ENCODE measurements around the gene SSU72. TPM values are rescaled to one million over a fixed set of nuclear protein-coding genes. Genes with fewer than 3 reads are reported as not detected.
A peak's percentile ranks its signal among the peaks of the same experiment; 100 is the strongest.

SSU72 gene
- total RNA-seq, 1 experiment from 2014 or later, result 145 TPM

GRCh38 chr1:1620433-1621139 lies 45.9 kb upstream of the SSU72 start:
- Histone ChIP-seq H3K4me3 (no peak overlapping the region), H3K9me2 (ENCODE audit: insufficient read depth) (no peaks in the 10 kb centered on the region), H3K79me2 (ENCODE audit: low read depth) (peaks cover 9% of the 10 kb centered on the region), H3K4me1 (replicated peaks; ENCODE audit: insufficient read depth) (peaks cover 8% of the 10 kb centered on the region), H3K9me3 (ENCODE audit: insufficient read depth, low read depth) (no peaks in the 10 kb centered on the region), H3K4me2 (no peak overlapping the region), H2AFZ (no peak overlapping the region), H3K36me3 (ENCODE audit: low read depth) (no peaks in the 10 kb centered on the region), H4K20me1 (ENCODE audit: insufficient read depth) (no peaks in the 10 kb centered on the region), H3K27ac (no peak overlapping the region), H3K27me3 (ENCODE audit: insufficient read depth, low read depth) (no peaks in the 10 kb centered on the region), H3F3A (ENCODE audit: insufficient read depth, low read depth) (peaks cover 4% of the 10 kb centered on the region; the same call in 1 of the 2 replicates)
- POLR2A ChIA-PET (ENCODE audit: unreplicated experiment), result no interaction called here
- CTCF ChIA-PET, result interaction anchor here (0.6 kb wide), 2 partner anchors 156 to 291 kb away, joined by 3 read pairs; no protein-coding TSS in a partner anchor
- no peak for DNase-seq
- no TSS peak for BruUV-seq (replicated peaks)
- no peak for TF ChIP-seq CTCF (conservative IDR thresholded peaks at IDR 0.05)
- no peak for TF ChIP-seq EZH2 (IDR thresholded peaks at IDR 0.05; ENCODE audit: low read depth)
- intact Hi-C loops (cut with micrococcal nuclease; ENCODE audit: unreplicated experiment), result no loop called here

- Histone ChIP-seq H3K27ac (no peak overlapping the region), H3K4me1 (replicated peaks; ENCODE audit: insufficient read depth) (peaks cover 8% of the 10 kb centered on the region), H3K27me3 (ENCODE audit: insufficient read depth, low read depth) (no peaks in the 10 kb centered on the region), H3K4me3 (no peak overlapping the region), H3K36me3 (ENCODE audit: low read depth) (no peaks in the 10 kb centered on the region), H4K20me1 (ENCODE audit: insufficient read depth) (no peaks in the 10 kb centered on the region; the same call in 1 of the 2 replicates), H3K79me2 (ENCODE audit: low read depth) (peaks cover 10% of the 10 kb centered on the region), H2AFZ (no peak overlapping the region), H3K4me2 (no peak overlapping the region), H3K9me3 (ENCODE audit: insufficient read depth, low read depth) (no peaks in the 10 kb centered on the region), H3K9me2 (ENCODE audit: insufficient read depth) (no peaks in the 10 kb centered on the region), H3F3A (ENCODE audit: insufficient read depth, low read depth) (peaks cover 8% of the 10 kb centered on the region; the same call in 1 of the 2 replicates)
- DNase-seq, result no peak
- ChIA-PET POLR2A (ENCODE audit: unreplicated experiment) (no interaction called here), CTCF (interaction anchor here (0.6 kb wide), 1 partner anchor 291 kb away, joined by 3 read pairs; no protein-coding TSS in a partner anchor)
- TF ChIP-seq CTCF (conservative IDR thresholded peaks at IDR 0.05) (0 out of 2 replicates have a peak, but pooled peaks have one; percentile 25), EZH2 (IDR thresholded peaks at IDR 0.05; ENCODE audit: low read depth) (no peak)
- intact Hi-C loops (cut with micrococcal nuclease; ENCODE audit: unreplicated experiment), result no loop called here
- no TSS peak for BruUV-seq (replicated peaks)
Measured at GRCh38 chr1:1619917-1620361, 45.3 kb upstream of the SSU72 start.

GRCh38 chr1:1618396-1619068 lies 43.9 kb upstream of the SSU72 start:
- H3F3A ChIP-seq (ENCODE audit: insufficient read depth, low read depth), result peaks cover 16% of the 10 kb centered on the region; the same call in 1 of the 2 replicates
- ChIA-PET POLR2A (ENCODE audit: unreplicated experiment) (no interaction called here), CTCF (interaction anchor here (0.5 kb wide), 1 partner anchor 294 kb away, joined by 3 read pairs; the partner anchor contains the start of gene INTS11)
- H3K4me3 ChIP-seq, result no peak overlapping the region
- TF ChIP-seq CTCF (conservative IDR thresholded peaks at IDR 0.05), result no peak
- TF ChIP-seq EZH2 (IDR thresholded peaks at IDR 0.05; ENCODE audit: low read depth), result no peak
- H3K27me3 ChIP-seq (ENCODE audit: insufficient read depth, low read depth), result no peaks in the 10 kb centered on the region
- peaks cover 19% of the 10 kb centered on the region for H3K4me1 ChIP-seq (replicated peaks; ENCODE audit: insufficient read depth)
- no TSS peak for BruUV-seq (replicated peaks)
- DNase-seq, result no peak
- H4K20me1 ChIP-seq (ENCODE audit: insufficient read depth), result peaks cover 8% of the 10 kb centered on the region
- H3K9me3 ChIP-seq (ENCODE audit: insufficient read depth, low read depth), result no peaks in the 10 kb centered on the region
- H3K79me2 ChIP-seq (ENCODE audit: low read depth), result peaks cover 25% of the 10 kb centered on the region
- intact Hi-C loops (cut with micrococcal nuclease; ENCODE audit: unreplicated experiment), result no loop called here
- H3K27ac ChIP-seq, result no peak overlapping the region
- H2AFZ ChIP-seq, result no peak overlapping the region
- no peak overlapping the region for H3K4me2 ChIP-seq
- no peaks in the 10 kb centered on the region for H3K9me2 ChIP-seq (ENCODE audit: insufficient read depth)
- H3K36me3 ChIP-seq (ENCODE audit: low read depth), result no peaks in the 10 kb centered on the region
